Jurkat, Clone E6-1 (cell line): ENCODE measurements around the gene TARS1.
A peak's percentile ranks its signal among the peaks of the same experiment; 100 is the strongest.
"Not testable (repeated sequence)": the region's sequence is repeated elsewhere in the genome, so short reads cannot be mapped to it uniquely, and the experiment has no call there.

Experiments
- DNase-seq: peaks from one replicate; pipeline ENCODE4 v3.0.0-alpha.2; 2011; ENCODE audit warnings: low read depth, low spot score
- H3K4me3 ChIP-seq: 2 replicates; pipeline ENCODE4 v1.5.1; 2011; ENCODE audit warnings: mild to moderate bottlenecking, low read length, control low read depth, moderate library complexity

TARS1 gene

GRCh38 chr5:33435893-33436490 lies 4.8 kb upstream of the TARS1 start:
- DNase-seq: peak; percentile 92
- not testable (repeated sequence) for H3K4me3 ChIP-seq

- DNase-seq: no peak
- peak overlapping the region; percentile 89 for H3K4me3 ChIP-seq
Observed at GRCh38 chr5:33438996-33439395, 1.8 kb upstream of the TARS1 start.

GRCh38 chr5:33439905-33440481 lies 772 bp upstream of the TARS1 start:
- DNase-seq: peak; percentile 9
- H3K4me3 ChIP-seq: peak overlapping the region; percentile 89

- peak; percentile 7 for DNase-seq
- H3K4me3 ChIP-seq: peak overlapping the region; percentile 89
Observed at GRCh38 chr5:33441241-33442177, 744 bp downstream of the TARS1 start.

GRCh38 chr5:33444542-33444941 lies 3.8 kb downstream of the TARS1 start:
- no peak for DNase-seq
- H3K4me3 ChIP-seq: no peak overlapping the region

- no peak overlapping the region for H3K4me3 ChIP-seq
- no peak for DNase-seq
Observed at GRCh38 chr5:33445798-33446197, 5.0 kb downstream of the TARS1 start.

GRCh38 chr5:33448118-33448517 lies 7.4 kb downstream of the TARS1 start:
- no peak for DNase-seq
- H3K4me3 ChIP-seq: no peak overlapping the region

- no peak for DNase-seq
Observed at GRCh38 chr5:33457126-33457525, 16.4 kb downstream of the TARS1 start.

GRCh38 chr5:33457817-33458216 lies 17.1 kb downstream of the TARS1 start:
- DNase-seq: no peak
- H3K4me3 ChIP-seq: no peak overlapping the region

More at GRCh38 chr5:33457126-33457525, 16.4 kb downstream of the TARS1 start:
- H3K4me3 ChIP-seq: no peak overlapping the region

DNA sequence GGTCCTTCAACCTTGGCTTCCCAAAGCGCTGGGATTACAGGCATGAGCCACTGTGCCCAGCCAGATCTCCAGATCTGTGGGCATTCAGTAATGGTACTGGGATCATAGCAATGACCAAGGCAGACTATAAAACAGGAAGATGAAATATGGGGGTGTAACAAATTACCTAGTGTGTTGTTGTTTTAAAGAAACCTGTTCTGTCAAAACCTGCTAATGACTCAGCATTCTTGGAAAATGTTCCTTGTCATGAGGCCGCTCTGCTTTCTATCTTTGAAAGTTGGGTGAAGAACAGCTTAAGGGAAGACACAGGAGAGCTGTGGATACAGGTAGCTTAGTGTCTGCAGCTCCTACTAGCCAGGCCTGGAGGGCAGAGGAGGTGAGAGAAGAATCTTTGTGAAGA lies 19.4 kb downstream of the TARS1 start:
- H3K4me3 ChIP-seq: no peak overlapping the region
- DNase-seq: no peak

- no peak for DNase-seq
- no peak overlapping the region for H3K4me3 ChIP-seq
Observed at GRCh38 chr5:33462456-33462855, 21.7 kb downstream of the TARS1 start.

GRCh38 chr5:33465120-33465519 lies 24.4 kb downstream of the TARS1 start:
- H3K4me3 ChIP-seq: no peak overlapping the region
- no peak for DNase-seq

DNA sequence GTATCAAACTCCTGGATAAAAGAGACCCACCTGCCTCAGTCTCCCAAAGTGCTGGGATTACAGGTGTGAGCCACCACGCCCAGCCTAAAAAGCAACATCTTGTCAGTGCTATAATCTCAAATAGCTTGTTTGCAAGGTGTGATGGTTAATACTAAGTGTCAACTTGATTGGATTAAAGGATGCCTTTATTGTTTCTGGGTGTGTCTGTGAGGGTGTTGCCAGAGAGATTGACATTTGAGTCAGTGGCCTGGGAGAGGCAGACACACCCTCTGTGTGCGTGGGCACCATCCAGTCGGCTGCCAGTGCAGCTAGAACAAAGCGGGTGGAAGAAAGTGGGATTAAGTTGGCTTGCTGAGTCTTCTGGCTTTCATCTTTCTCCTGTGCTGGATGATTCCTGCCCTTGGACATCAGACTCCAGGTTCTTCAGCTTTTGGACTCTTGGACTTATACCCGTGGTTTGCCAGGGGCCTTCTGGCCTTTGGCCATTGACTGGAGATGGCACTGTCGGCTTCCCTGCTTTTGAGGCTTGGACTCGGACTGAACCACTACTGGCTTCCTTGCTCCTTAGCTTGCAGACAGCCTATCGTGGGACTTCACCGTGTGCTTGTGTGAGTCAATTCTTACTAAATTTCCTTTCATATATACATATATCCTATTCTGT lies 28.1 kb downstream of the TARS1 start:
- no peak overlapping the region for H3K4me3 ChIP-seq
- DNase-seq: no peak

- H3K4me3 ChIP-seq: no peak overlapping the region
- DNase-seq: peak; percentile 9
Observed at GRCh38 chr5:33470544-33470943, 29.8 kb downstream of the TARS1 start.

DNA sequence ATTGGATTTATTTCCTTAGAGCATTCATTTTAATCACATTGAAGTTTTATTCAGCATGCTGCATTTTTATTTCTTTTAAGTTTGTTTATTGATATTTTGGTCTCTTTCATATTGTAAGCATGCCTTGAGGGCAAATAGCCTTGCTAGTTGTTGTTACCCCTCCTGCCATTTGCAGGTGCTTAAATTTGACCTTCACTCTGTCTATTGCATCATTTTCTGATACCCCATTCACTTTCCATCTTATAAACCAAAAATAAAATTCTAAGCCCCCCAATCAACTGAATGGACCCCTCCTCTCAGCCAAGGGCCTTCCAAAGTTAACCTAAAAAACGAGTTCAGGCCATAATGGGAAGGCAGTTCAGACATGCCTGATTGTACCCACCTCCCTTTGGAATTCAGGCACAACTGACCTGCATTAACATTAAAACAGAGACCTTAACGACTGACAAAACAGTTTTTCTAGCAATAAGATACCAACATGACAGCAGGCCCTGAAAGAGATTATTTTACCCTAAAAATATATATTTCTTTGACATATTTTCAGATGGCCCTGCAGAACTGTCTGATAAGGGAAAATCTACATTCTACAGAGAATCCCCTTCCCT lies 32.1 kb downstream of the TARS1 start:
- DNase-seq: no peak
- no peak overlapping the region for H3K4me3 ChIP-seq

DNA sequence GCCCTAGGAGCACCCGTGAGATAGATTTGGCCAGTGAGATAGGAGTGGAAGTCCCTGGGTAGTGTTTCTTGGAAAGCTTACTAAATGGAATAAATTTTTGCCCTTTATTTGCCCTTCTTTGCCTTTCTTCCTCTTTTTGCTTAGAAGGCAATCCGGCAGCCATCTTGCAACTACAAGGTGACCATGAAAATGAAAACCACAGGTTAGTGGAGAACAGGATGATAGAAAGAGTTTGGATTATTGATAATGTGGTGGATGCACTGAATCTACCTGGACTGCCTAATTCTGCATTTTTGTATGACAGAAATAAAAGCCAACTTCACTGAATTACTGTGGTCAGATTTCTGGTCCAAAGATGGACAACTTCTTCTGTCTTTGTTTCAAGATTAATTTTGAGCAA lies 33.2 kb downstream of the TARS1 start:
- no peak for DNase-seq
- H3K4me3 ChIP-seq: no peak overlapping the region

DNA sequence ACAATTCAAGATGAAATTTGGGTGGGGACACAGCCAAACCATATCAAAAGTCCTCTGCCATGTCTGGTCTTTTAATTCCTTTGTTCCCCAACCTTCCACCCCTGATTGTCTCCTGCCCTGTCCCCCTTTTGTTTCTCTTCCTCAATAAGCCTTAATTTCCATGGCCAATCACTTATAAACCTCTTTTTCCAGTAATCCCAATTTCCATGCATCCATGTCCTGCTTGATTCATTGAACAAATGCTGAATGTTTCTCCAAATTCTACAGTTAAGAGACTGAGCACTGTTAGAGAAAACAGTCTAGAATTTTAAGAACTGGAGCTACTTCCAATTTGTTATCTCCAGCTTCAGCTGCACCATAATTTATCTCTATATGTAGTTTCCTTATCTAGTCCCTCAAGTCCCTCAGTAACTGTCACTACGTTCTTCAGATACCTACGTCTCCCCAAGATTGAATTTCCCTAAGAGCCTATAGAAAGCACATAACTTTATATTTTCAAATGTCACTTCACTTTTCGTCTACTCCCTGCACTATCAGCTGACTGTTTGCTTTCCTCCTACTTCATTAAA lies 34.2 kb downstream of the TARS1 start:
- no peak for DNase-seq
- no peak overlapping the region for H3K4me3 ChIP-seq

DNA sequence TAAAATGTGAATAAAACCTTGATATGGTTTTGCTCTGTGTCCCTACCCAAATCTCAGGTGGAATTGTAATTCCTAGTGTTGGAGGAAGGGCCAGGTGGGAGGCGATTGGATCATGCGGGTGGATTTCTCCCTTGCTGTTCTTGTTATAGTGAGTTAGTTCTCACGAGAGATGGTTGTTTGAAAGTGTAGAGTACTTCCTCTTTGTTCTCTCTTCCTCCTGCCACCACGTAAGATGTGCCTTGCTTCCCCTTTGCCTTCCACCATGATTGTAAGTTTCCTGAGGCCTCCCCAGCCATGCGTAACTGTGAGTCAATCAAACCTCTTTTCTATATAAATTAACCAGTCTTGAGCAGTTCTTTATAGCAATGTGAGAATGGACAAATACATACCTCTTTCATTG lies 34.9 kb downstream of the TARS1 start:
- no peak overlapping the region for H3K4me3 ChIP-seq
- DNase-seq: no peak

- no peak for DNase-seq
- H3K4me3 ChIP-seq: no peak overlapping the region
Observed at GRCh38 chr5:33476992-33477391, 36.2 kb downstream of the TARS1 start.
